HG03457 (cell line): ENCODE data around the gene ZNF543.
"Not testable (repeated sequence)": the region's sequence is repeated elsewhere in the genome, so short reads cannot be mapped to it uniquely, and the experiment has no call there.

Experiments
- ATAC-seq: cut with Tn5 transposase; IDR thresholded peaks from one replicate; pipeline ENCODE4 v1.9.1; 2021; ENCODE audit warnings: moderate number of reproducible peaks; ENCODE audit not compliant: unreplicated experiment

The ZNF543 gene

GRCh38 chr19:57319869-57320179 is 448 bp upstream of the ZNF543 start:
- ATAC-seq: no peak

- no peak for ATAC-seq
Observed at GRCh38 chr19:57321116-57321515, 844 bp downstream of the ZNF543 start.

DNA sequence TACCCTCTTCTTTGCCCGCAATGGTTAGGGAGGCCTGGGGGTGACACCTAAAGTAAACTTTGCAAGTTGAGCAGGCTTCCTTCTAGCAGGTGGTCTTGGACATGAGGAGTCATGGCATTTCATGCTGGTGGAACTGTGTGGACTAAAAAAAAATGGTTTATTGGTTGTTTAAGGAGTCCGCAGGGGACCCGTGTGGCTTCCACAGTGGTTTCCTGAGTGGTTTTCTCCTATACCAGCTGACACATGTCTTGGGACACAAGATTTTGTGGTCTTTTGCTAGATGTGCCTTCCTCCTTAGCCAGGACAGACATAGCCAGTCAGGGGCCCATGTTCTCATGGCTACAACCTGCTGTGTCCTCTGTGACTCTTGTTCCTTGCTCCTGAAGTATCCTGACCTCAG is 1.5 kb downstream of the ZNF543 start:
- ATAC-seq: no peak

DNA sequence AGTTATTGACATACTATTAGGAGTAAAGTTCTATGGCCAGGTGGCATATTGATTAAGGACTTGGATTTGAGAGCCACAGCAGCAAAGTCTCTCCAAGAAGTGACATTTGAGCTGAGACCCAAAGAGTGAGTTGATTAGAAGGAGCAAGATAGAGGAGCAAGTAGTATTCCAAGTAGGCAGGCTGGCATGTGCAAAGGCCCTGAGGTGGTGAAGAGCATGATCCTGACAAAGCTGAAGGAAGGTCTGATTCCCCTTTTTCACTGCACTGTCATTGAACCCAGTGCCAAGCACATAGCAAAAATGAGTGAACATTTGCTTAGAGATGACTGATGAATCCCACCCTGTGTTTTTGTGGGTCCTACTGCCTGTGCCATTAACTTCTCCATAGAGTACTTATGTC is 4.7 kb downstream of the ZNF543 start:
- ATAC-seq: no peak

GRCh38 chr19:57327993-57328392 is 7.7 kb downstream of the ZNF543 start:
- ATAC-seq: no peak

DNA sequence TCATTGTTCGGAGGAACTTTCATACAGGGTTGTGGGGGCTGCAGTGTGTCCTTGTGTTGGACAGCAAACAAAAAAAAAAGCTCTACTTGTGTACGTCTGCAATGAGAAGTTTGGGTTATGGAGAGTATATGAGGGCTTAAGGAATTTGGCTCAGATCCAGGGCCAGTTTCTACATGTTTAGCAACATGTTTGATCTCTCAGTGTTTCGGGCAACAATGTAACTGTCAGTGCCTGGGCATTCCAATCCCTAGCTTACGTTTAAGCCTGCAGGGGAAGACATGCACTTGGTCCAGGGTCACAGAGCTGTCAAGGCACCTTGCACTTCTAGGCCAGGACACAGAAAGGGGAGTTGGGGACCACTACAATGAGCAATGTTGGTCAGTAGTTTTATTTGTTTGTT is 13.9 kb downstream of the ZNF543 start:
- ATAC-seq: no peak

GRCh38 chr19:57338877-57339276 is 18.6 kb downstream of the ZNF543 start:
- no peak for ATAC-seq

DNA sequence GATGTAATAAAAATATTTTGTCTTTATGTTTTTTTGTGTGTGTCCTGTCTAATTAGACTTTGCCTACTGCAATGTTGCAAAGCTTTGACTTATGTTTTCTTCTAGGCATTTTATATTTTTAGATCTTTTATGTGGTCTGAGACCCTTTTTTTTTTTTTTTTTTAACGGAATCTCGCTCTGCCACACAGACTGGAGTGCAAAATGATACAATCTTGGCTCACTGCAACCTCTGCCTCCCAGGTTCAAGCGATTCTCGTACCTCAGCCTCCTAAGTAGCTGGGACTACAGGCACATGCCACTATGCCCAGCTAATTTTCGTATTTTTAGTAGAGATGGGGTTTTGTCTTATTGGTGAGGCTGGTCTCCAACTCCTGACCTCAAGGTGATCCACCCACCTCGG is 22.3 kb downstream of the ZNF543 start:
- no peak for ATAC-seq

DNA sequence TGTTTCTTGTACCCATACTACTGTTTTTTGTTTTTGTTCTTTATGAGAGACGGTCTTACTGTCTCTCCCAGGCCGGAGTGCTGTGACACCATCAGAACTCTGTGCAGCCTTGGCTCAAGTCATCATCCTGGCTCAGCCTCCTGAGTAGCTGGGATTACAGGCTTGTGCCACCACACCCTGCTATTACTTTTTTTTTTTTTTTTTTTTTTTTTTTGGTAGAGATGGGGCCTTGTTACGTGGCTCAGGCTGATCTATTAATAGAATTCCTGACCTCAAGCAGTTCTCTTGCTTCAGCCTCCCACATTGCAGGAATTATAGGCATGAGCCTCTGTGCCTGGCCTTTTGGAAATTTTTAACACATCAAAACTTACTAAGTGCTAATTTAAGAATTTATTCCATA is 27.9 kb downstream of the ZNF543 start:
- no peak for ATAC-seq

- peak; percentile 85 for ATAC-seq
Observed at GRCh38 chr19:57350877-57351805, 30.9 kb downstream of the ZNF543 start, which contains the start of gene ZNF304. ZNF304 (plus strand) TSS chr19:57351271; CDS start chr19:57351665, 394 bp downstream.

GRCh38 chr19:57351867-57352266 is 31.6 kb downstream of the ZNF543 start:
- no peak for ATAC-seq

DNA sequence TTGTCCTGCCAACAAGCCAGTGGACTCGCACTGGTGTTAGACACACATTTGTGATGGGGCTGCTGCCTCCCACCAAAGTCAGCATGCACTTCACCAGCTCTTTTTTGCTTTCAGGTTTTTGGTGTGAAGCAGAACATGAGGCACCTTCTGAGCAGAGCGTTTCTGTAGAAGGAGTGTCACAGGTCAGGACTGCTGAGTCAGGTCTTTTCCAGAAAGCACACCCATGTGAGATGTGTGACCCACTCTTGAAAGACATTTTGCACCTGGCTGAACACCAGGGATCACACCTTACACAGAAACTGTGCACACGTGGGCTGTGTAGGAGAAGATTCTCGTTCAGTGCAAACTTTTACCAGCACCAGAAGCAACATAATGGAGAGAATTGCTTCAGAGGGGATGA is 35.6 kb downstream of the ZNF543 start:
- no peak for ATAC-seq

GRCh38 chr19:57357406-57357805 is 37.1 kb downstream of the ZNF543 start:
- ATAC-seq: no peak

DNA sequence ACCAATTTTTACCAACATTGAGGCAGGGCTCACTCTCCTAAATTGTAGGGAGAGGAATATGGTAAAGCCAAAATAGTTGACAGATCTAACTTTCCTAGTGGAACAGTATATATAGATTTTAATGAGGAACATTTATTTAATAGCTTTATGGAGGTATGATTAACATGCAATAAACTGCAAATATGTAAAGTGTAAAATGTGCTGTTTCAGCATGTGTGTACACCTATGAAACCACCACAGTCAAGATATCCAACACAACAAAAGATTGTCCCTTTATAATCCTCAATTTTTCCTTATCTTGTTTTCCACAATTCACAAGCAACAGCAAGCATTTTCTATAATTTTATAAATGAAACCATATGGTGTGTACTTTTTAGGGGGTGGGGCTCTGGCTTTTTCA is 39.0 kb downstream of the ZNF543 start:
- ATAC-seq: no peak

DNA sequence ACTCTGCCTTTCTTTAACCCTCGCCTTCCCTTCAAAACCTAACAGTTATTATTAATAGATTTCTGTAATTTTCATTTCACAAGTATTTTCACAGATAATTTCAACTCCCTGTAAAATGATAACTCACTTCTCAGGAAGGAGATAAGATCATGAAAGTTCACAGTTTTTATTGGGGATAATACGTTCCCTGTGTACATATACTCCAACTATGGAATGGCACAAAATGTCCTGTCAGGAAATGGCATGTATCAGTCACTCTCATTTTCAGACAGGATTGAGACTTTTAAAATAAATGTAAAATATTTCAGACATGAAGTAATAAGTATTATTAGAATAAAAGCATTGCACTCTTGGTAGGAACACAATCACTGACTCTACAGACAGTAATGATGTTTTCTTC is 42.1 kb downstream of the ZNF543 start:
- ATAC-seq: no peak

- ATAC-seq: peak; percentile 74
Observed at GRCh38 chr19:57362997-57363687, 42.9 kb downstream of the ZNF543 start, which contains the start of the genes TRAPPC2B and ZNF547. TRAPPC2B (plus strand) TSS chr19:57363551; CDS start chr19:57364834, 1,283 bp downstream. ZNF547 (plus strand) TSS chr19:57363551; CDS start chr19:57368556, 5,005 bp downstream.

DNA sequence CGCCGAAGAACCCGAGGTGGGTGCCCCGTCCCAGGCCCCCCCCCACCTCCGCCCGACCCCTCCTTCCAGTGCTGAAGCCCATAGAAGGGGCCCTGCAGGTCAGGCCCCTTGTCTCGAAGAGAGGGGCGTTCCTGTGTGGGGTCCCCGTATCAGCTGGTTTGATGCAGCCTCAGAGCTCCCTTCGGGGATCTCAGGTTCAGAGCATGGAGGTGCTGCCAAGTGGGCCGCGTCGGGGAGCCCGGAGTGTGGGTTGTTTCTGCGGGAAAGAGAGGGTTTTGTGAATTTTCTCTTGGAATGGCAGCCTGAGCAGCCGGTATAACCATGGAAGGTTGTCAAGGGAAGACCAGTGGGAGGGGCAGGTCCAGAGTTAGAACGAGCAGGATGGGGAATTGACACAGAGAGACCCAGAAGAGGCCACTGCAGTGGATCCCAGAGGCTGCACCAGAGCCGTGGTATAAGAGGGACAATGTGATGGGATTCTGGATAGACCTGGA is 43.5 kb downstream of the ZNF543 start:
- ATAC-seq: no peak

DNA sequence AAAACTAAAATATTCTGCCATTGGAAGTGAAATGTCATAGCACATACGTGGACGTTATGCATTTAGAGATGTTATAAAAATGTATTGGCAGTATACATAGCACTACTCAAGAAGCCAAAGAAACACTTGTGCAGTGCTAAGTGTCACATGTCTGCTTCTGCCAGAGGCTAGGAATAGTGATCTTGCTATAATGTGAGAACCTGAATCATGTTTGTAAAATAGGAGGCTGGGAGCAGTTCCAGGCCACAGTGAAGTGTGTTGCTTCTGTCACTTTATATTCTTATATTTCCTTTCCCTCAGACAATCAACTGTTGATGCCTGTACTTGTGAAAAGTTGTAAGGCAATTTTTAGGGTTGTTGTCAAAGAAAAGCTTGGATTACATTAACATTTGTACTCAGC is 46.5 kb downstream of the ZNF543 start:
- no peak for ATAC-seq

DNA sequence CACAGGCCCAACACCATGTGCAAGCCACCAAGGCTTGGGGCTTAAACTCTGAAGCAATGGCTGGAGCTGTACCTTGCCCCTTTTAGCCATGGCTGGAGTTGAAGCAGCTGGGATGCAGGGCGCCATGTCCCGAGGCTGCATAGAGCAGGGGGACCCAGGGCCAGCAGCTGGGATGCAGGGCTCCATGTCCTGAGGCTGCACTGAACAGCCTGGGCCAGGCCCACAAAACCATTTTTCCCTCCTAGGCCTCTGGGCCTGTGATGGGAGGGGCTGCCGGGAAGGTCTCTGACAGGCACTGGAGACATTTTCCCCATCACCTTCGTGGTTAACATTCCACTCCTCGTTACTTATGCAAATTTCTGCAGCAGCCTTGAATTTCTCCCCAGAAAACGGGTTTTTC is 53.9 kb downstream of the ZNF543 start:
- no peak for ATAC-seq

GRCh38 chr19:57374647-57375046 is 54.4 kb downstream of the ZNF543 start:
- ATAC-seq: not testable (repeated sequence)

- no peak for ATAC-seq
Observed at GRCh38 chr19:57376151-57376550, 55.9 kb downstream of the ZNF543 start.
